HT-29 (cell line): ENCODE data around the gene HECTD4. TPM values are rescaled to one million over a fixed set of nuclear protein-coding genes. Genes with fewer than 3 reads are reported as not detected.
A peak's percentile ranks its signal among the peaks of the same experiment; 100 is the strongest.
"Not testable (repeated sequence)": the region's sequence is repeated elsewhere in the genome, so short reads cannot be mapped to it uniquely, and the experiment has no call there.

Source experiments
- DNase-seq: peaks from one replicate; pipeline ENCODE4 v3.0.0-alpha.2; 2015; ENCODE audit warnings: low spot score
- total RNA-seq: library from RNA; depleted of rRNA; stranded (reverse); fragments of >200 nt; shearing (Covaris generic); gene quantifications from 2 replicates; pipeline ENCODE4 v1.2.3, GENCODE V29; 2014

The HECTD4 gene
- total RNA-seq, 1 experiment from 2014 or later, result 22.3 TPM

GRCh38 chr12:112270673-112271072 is 111.6 kb downstream of the HECTD4 start:
- no peak for DNase-seq

GRCh38 chr12:112266473-112266872 is 115.8 kb downstream of the HECTD4 start:
- DNase-seq, result no peak

DNA sequence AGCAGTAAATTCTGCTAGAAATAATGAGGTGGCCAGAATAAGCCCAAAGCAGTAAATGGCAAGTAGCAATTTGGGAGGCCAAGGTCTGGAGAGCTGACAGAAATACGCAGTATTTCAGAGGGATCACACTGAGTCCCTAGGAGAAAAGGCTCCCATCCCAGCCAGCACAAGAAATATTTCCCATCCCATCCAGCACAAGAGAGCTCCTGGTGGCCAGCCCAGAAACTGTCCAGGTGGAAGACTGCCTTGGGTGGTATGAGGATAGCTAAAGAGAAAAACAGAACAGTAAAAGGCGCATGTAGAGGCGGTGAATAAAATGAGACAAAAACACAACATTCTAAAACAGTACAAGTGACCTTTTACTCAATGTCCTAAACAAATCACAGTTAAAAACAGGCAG is 120.7 kb downstream of the HECTD4 start:
- DNase-seq, result peak; percentile 22

DNA sequence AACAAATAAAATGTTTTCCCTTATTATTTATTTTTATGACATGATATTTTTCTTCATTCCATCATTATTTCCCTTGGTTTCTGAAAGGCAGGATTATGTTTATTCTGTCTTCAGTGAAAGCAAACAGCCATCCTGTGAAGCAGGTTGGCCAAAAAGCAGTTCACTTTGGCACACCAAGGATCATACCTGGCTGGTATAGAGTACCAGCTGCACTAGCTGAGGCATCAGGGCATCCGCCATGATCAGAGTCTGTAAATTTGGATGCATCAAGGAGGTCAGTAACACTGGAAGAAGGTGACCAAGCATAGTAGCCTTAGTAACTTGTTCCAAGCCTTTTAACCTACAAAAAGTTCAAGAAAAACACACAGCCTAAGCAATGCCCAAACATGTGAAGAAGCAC is 123.3 kb downstream of the HECTD4 start:
- DNase-seq, result no peak

DNA sequence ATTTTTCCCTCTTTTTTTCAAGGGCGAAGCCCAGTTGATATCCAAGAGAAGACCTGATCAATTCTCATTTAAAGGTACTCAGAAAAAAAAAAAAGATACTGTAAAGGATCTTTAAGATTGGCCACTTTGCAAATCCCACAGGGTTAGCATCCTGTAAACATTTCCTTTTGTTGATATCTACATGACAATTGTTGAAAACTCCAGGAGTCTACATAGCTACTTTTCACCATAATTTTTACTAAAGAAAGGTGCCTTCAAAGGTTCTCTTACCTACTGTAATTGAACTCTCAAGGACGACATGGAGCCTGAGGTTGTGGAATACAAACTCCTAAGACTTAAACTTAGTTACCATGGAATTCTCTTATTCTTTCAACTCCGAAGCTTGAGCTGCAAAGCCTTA is 125.5 kb downstream of the HECTD4 start:
- no peak for DNase-seq

DNA sequence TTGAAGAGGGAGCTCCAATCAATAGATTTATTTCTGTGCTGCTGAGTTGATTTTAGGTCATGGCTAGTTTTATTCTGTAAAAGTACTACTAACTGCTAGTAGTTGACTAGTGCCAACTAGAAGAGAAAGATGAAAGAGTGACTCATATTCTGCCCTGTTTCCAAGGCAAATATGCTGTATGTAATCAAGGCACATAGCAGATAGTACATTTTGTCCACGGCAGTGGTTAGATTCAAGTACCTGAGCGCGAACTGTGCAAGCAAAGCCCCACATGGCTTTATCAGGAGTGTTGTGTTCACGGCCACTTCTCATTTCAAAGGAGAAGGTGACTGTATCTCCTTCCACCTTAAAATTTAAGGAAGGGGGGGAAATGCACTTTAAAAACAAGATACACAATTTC is 130.0 kb downstream of the HECTD4 start:
- no peak for DNase-seq

GRCh38 chr12:112244902-112245301 is 137.3 kb downstream of the HECTD4 start:
- DNase-seq, result not testable (repeated sequence)

DNA sequence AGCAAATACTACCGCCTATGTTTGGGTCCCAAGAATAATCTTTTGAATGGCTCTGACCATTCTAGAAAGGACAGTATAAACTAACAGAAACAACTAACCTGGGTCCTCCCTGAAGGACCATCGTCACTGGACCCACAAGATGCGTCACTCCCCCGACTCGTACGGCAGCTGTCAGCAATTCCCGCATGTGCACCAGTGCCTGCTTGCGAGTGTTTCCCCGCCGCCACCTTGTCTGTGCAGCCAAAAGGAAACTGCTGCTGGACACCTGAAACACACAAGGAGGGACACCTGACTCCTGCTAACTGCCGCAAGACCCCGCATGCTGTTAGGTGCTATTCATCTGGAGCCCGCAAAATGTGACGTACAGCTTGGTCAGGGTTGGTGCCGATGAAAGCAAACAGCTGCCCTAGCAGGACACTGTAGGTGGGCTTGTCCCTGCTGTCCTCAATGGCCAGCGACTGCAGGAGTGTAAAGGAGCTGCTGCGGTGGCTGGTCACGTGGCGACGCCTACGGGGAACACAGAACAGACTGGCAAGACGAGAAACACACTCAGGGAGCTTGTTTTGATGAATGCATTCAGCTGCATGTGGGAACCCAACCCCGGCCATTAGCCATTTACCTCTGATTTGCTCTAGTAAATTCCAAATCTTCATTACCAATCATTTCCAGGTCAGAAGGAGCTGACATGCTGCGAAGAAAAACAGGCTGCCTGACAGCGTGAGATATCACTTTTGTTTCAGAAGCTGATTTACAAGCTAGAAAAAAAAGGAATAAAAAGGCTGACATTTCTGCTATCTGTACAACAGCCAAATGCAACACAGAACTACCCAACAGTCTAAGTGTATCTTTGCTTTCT is 138.7 kb downstream of the HECTD4 start:
- no peak for DNase-seq

- no peak for DNase-seq
Observed at GRCh38 chr12:112241176-112241575, 141.1 kb downstream of the HECTD4 start.

DNA sequence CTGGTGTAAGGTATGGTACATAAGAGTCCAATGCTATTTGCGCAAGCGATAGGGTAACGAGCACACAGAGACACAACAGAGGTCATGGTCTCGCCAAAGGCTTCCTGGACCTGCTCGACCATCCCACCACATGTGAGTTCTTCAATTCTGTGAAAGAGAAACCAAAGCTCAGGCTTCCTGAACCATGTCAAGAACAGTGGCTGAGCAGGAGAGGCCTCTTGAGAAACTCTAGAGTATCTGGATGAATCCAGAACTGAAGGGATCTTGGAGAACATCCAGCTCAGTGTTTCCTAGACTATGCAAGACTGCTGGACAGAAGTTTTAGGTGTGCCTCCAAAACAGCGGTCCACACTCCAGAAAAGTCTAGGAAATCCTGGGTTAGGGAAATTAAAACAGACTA is 142.3 kb downstream of the HECTD4 start:
- no peak for DNase-seq

- no peak for DNase-seq
Observed at GRCh38 chr12:112239020-112239419, 143.2 kb downstream of the HECTD4 start.

GRCh38 chr12:112238441-112238840 is 143.8 kb downstream of the HECTD4 start:
- DNase-seq, result no peak

DNA sequence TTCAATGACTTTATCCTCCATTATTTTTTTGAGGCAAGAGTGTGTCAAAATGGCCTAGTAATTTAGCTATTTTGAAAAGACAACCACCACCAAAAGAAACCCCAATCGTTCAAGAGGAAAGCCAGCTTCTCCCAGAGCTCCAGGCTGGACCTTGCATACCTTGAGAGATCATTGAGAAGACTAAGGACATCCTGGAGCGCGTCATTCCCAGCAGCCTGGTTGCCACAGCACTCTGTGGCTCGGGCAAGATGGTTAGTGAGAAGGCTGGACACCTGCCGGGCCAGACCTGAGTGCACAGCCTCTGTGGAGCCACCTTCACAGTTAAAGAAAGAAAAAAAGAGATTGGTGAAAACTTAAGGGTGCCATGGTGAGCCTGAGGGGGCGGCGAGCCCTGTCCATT is 145.4 kb downstream of the HECTD4 start:
- no peak for DNase-seq

- no peak for DNase-seq
Observed at GRCh38 chr12:112236386-112236785, 145.8 kb downstream of the HECTD4 start.

DNA sequence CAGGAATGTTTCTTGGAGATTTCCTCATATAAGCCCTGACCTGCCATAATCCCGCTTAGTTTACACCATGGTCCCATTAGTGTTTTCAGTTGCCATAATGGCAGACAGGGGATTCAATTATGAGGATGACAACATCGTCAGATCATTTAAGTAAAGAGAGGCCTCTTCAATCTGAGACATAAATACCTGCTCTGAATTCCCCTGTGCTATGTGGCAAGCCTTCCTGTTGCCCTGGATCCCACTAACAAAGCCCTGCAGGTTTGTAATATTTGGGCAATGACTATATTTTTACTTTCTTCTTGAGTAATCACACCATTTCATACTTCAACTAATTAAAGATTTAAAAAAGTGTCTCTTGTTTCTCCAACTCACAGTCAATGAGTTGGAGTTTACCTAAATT is 147.9 kb downstream of the HECTD4 start:
- DNase-seq, result no peak

GRCh38 chr12:112233242-112233641 is 149.0 kb downstream of the HECTD4 start:
- no peak for DNase-seq

- no peak for DNase-seq
Observed at GRCh38 chr12:112230136-112230535, 152.1 kb downstream of the HECTD4 start.

DNA sequence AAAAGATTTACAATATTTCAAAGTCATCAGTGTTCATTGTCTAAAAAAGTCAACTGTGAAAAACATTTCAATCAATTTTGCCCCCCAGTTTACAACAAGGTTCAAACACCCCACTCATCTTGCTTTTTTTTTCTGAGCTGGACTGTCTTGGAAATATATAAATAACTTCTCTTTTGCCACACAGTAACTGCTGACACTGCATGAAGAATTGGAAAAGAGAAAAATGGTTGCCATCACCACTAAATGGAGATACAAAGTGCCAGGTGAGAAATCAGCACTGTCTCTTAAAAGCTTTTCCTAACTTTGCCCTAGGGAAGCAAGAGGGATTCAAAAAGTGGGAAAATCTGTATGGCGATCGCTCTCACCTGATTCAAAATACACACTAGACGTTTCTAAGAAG is 155.5 kb downstream of the HECTD4 start:
- DNase-seq, result no peak

GRCh38 chr12:112220628-112221027 is 161.6 kb downstream of the HECTD4 start:
- not testable (repeated sequence) for DNase-seq

GRCh38 chr12:112219195-112219594 is 163.0 kb downstream of the HECTD4 start:
- DNase-seq, result no peak

DNA sequence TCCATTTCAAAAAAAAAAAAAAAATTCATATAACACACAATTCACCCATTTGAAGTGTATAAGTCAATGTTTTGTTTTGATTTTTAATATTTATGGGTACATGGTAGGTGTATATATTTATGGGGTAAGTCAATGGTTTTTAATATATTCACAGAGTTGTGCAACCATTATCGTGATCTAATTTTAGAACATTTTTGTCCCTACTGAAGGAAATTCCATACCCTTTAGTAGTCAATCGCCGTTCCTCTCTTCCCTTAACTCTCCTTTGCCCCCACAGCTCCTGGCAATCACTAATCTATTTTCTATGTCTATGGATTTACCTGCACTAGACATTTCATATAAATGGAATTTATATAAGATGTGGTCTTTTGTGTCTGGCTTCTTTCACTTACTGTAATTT is 164.1 kb downstream of the HECTD4 start:
- DNase-seq, result no peak

- no peak for DNase-seq
Observed at GRCh38 chr12:112217647-112218046, 164.6 kb downstream of the HECTD4 start.

DNA sequence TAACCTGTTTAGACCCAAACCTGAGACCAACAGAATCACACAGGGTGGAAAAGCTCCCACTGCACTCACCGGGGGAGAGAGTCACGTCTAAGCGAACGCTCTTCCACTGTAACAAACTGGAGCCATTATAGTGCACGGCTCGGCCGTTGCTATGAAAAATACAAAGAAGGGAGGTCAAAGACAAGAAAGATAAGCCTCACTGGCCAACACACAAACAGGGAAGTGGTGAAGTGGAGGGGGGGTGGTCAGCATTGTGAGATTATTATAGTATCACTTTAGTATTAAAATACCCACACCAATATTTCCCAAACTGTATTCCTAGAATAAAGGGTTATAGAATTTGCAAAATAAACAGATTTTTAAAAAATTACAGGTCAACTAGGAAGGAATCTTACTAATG is 166.0 kb downstream of the HECTD4 start:
- DNase-seq, result no peak

GRCh38 chr12:112214064-112214463 is 168.2 kb downstream of the HECTD4 start:
- DNase-seq, result no peak
